HEK293 (cell line): Measurements from ENCODE around the gene UCK1.
A peak's percentile ranks its signal among the peaks of the same experiment; 100 is the strongest.

ENCODE experiments used
- CTCF ChIA-PET: fragments of 350-600 bp; formaldehyde crosslinking; extraction: SDS; loops from one replicate; lab custom pipeline; 2021; ENCODE audit warnings: antibody characterized with exemption; lab: Yijun Ruan, JAX
- POLR2A ChIA-PET: fragments of 300-600 bp; formaldehyde crosslinking; extraction: SDS; loops from one replicate; lab custom pipeline; 2020; ENCODE audit warnings: antibody characterized with exemption, inconsistent platforms; lab: Yijun Ruan, JAX
- H3K27ac ChIP-seq: fragments of 200-500 bp; sonication (Bioruptor generic); 2 replicates; pipeline ENCODE4 v1.5.1; 2014; ENCODE audit warnings: low read depth, low read length, control low read depth, inconsistent platforms; ENCODE audit errors: extremely low read depth
- H3K36me3 ChIP-seq, 2 experiments: fragments of 200-500 bp in 1 of 2; sonication (Bioruptor generic) in 1 of 2; 1 replicate in 1 of 2; 2 replicates in 1 of 2; pipeline ENCODE4 v1.5.1; 2014 to 2017; ENCODE audit warnings: inconsistent platforms in 2 of 2, low read length in 2 of 2; ENCODE audit not compliant: control insufficient read depth in 2 of 2, insufficient read depth in 1 of 2
- H3K4me1 ChIP-seq: fragments of 200-500 bp; sonication (Bioruptor generic); 2 replicates; pipeline ENCODE4 v1.5.1; 2014; ENCODE audit warnings: mild to moderate bottlenecking, low read length, inconsistent platforms; ENCODE audit not compliant: control insufficient read depth, insufficient read depth
- H3K4me3 ChIP-seq: 2 replicates; pipeline ENCODE4 v1.5.1; 2011; ENCODE audit warnings: low read depth, mild to moderate bottlenecking, control low read depth, low read length, moderate library complexity
- H3K9me3 ChIP-seq: fragments of 200-500 bp; sonication (Bioruptor generic); 2 replicates; pipeline ENCODE4 v1.5.1; 2014; ENCODE audit warnings: low read depth, low read length, inconsistent platforms; ENCODE audit not compliant: control insufficient read depth, insufficient read depth
- EGR2 ChIP-seq: fragments of 450-650 bp; formaldehyde crosslinking; IDR thresholded peaks from 2 replicates; pipeline ENCODE4 v1.5.1; 2016; ENCODE audit warnings: low read depth, missing biosample characterization, missing genetic modification characterization
- GLIS2 ChIP-seq: fragments of 450-650 bp; formaldehyde crosslinking; IDR thresholded peaks from 2 replicates; pipeline ENCODE4 v1.5.1; 2016; ENCODE audit warnings: missing biosample characterization, missing genetic modification characterization
- PRDM4 ChIP-seq: fragments of 450-650 bp; formaldehyde crosslinking; IDR thresholded peaks from 2 replicates; pipeline ENCODE4 v1.5.1; 2017; ENCODE audit warnings: missing biosample characterization, missing genetic modification characterization
- TCF7L2 ChIP-seq: IDR thresholded peaks from 2 replicates; pipeline ENCODE4 v1.6.1; 2011; ENCODE audit warnings: low read depth, mild to moderate bottlenecking, inconsistent platforms, low read length, moderate library complexity, borderline replicate concordance
- TSHZ1 ChIP-seq: fragments of 450-650 bp; formaldehyde crosslinking; IDR thresholded peaks from 2 replicates; pipeline ENCODE4 v1.5.1; 2016; ENCODE audit warnings: missing biosample characterization, missing genetic modification characterization, borderline replicate concordance
- ZBTB20 ChIP-seq: fragments of 450-650 bp; formaldehyde crosslinking; IDR thresholded peaks from 2 replicates; pipeline ENCODE4 v1.5.1; 2016; ENCODE audit warnings: missing biosample characterization, missing genetic modification characterization
- ZEB2 ChIP-seq: fragments of 450-650 bp; formaldehyde crosslinking; IDR thresholded peaks from 2 replicates; pipeline ENCODE4 v1.5.1; 2016; ENCODE audit warnings: missing biosample characterization, missing genetic modification characterization
- ZFHX2 ChIP-seq: fragments of 450-650 bp; formaldehyde crosslinking; conservative IDR thresholded peaks from 2 replicates; pipeline ENCODE4 v1.5.1; 2016; ENCODE audit warnings: missing biosample characterization, missing genetic modification characterization
- ZNF133 ChIP-seq: fragments of 450-650 bp; formaldehyde crosslinking; IDR thresholded peaks from 2 replicates; pipeline ENCODE4 v1.5.1; 2016; ENCODE audit warnings: missing biosample characterization, missing genetic modification characterization
- ZNF426 ChIP-seq: fragments of 450-650 bp; formaldehyde crosslinking; IDR thresholded peaks from 2 replicates; pipeline ENCODE4 v1.5.1; 2017; ENCODE audit warnings: missing biosample characterization, missing genetic modification characterization, mild to moderate bottlenecking, inconsistent platforms, moderate library complexity
- ZNF600 ChIP-seq: fragments of 450-650 bp; formaldehyde crosslinking; IDR thresholded peaks from 2 replicates; pipeline ENCODE4 v1.5.1; 2016; ENCODE audit warnings: missing biosample characterization, missing genetic modification characterization
- ZSCAN23 ChIP-seq: fragments of 450-650 bp; formaldehyde crosslinking; IDR thresholded peaks from 2 replicates; pipeline ENCODE4 v1.5.1; 2016; ENCODE audit warnings: missing biosample characterization, missing genetic modification characterization
- ZSCAN30 ChIP-seq: fragments of 450-650 bp; IDR thresholded peaks from 2 replicates; pipeline ENCODE4 v1.5.1; 2018; ENCODE audit warnings: missing biosample characterization, mild to moderate bottlenecking, missing genetic modification characterization, moderate library complexity

The UCK1 gene

GRCh38 chr9:131528186-131528585 is 2.9 kb downstream of the UCK1 start:
- Histone ChIP-seq H3K9me3 (no peaks in the 10 kb centered on the region), H3K36me3 (peaks cover 17 to 71% of the 10 kb centered on the region in 2 experiments; a peak in 2 of 3 replicates), H3K4me1 (0 out of 2 replicates have a peak, but pooled peaks cover 2% of the 10 kb centered on the region), H3K4me3 (no peak overlapping the region), H3K27ac (no peak overlapping the region)
- ChIA-PET CTCF (no interaction called here), POLR2A (no interaction called here)
- TF ChIP-seq ZBTB20 (tag by site-specific recombination) (no peak), PRDM4 (tag by site-specific recombination) (no peak), ZSCAN30 (tag by site-specific recombination) (no peak), ZNF133 (tag by site-specific recombination) (no peak)

GRCh38 chr9:131525643-131526565 is 5.2 kb downstream of the UCK1 start:
- ChIA-PET CTCF (no interaction called here), POLR2A (interaction anchor here (0.6 to 1.1 kb wide), 3 partner anchors 22 to 142 kb away, joined by 3 read pairs; no protein-coding TSS in a partner anchor)
- H3K4me3 ChIP-seq: no peak overlapping the region
- TF ChIP-seq ZEB2 (tag by site-specific recombination): no peak
- peak; percentile 22; the same call in 1 of the 2 replicates for TF ChIP-seq ZNF600
- TF ChIP-seq ZNF426: no peak
- peaks cover 17 to 94% of the 10 kb centered on the region in 2 experiments; a peak in 2 of 3 replicates for H3K36me3 ChIP-seq
- no peak overlapping the region for H3K27ac ChIP-seq
- H3K4me1 ChIP-seq: 0 out of 2 replicates have a peak, but pooled peaks cover 2% of the 10 kb centered on the region
- H3K9me3 ChIP-seq: no peaks in the 10 kb centered on the region

- Histone ChIP-seq H3K27ac (no peak overlapping the region), H3K36me3 (peaks cover 23 to 99% of the 10 kb centered on the region in 2 experiments), H3K4me1 (no peaks in the 10 kb centered on the region), H3K9me3 (no peaks in the 10 kb centered on the region), H3K4me3 (no peak overlapping the region)
- POLR2A ChIA-PET: no interaction called here
- CTCF ChIA-PET: interaction anchor here (0.6 kb wide), 2 partner anchors 96 to 523 kb away, joined by 3 to 4 read pairs; no protein-coding TSS in a partner anchor
- TF ChIP-seq ZFHX2: peak; percentile 78
- peak; percentile 62 for TF ChIP-seq EGR2 (tag by site-specific recombination)
- no peak for TF ChIP-seq TCF7L2
- peak; percentile 33; the same call in 1 of the 2 replicates for TF ChIP-seq GLIS2 (tag by site-specific recombination)
- TF ChIP-seq ZSCAN23 (tag by site-specific recombination): no peak
- TF ChIP-seq TSHZ1 (tag by site-specific recombination): no peak
Observed at GRCh38 chr9:131524665-131525315, 6.3 kb downstream of the UCK1 start.
